Nephron progenitor cell (in vitro differentiated cells): ENCODE measurements around the gene ARSA.

ENCODE experiments used
- DNase-seq: peaks from one replicate; pipeline ENCODE4 v3.0.0; 2021
- H3K27ac Mint-ChIP-seq: 2 replicates; pipeline ENCODE4 v1.8.0; 2021; ENCODE audit warnings: mild to moderate bottlenecking, moderate library complexity, mixed read lengths
- H3K27me3 Mint-ChIP-seq: 2 replicates; pipeline ENCODE4 v1.8.0; 2021; ENCODE audit warnings: mild to moderate bottlenecking, low read depth, mixed read lengths; ENCODE audit not compliant: poor library complexity
- H3K36me3 Mint-ChIP-seq: 2 replicates; pipeline ENCODE4 v1.8.0; 2021; ENCODE audit warnings: low read depth, mixed read lengths
- H3K4me1 Mint-ChIP-seq: 2 replicates; pipeline ENCODE4 v1.8.0; 2021; ENCODE audit warnings: mixed read lengths
- H3K4me3 Mint-ChIP-seq: 2 replicates; pipeline ENCODE4 v1.8.0; 2021; ENCODE audit warnings: mild to moderate bottlenecking, moderate library complexity, mixed read lengths
- H3K9me3 Mint-ChIP-seq: 2 replicates; pipeline ENCODE4 v1.8.0; 2021; ENCODE audit warnings: mild to moderate bottlenecking, moderate library complexity, mixed read lengths
- TF ChIP-seq, protein P1 (sequence below): fragments of 200-600 bp; sonication (generic); IDR thresholded peaks from 2 replicates; pipeline ENCODE4 v1.5.0; 2021; ENCODE audit warnings: antibody characterized with exemption

The ARSA gene

GRCh38 chr22:50606165-50606945, 21.6 kb downstream of the ARSA start:
- TF ChIP-seq, protein P1, sequence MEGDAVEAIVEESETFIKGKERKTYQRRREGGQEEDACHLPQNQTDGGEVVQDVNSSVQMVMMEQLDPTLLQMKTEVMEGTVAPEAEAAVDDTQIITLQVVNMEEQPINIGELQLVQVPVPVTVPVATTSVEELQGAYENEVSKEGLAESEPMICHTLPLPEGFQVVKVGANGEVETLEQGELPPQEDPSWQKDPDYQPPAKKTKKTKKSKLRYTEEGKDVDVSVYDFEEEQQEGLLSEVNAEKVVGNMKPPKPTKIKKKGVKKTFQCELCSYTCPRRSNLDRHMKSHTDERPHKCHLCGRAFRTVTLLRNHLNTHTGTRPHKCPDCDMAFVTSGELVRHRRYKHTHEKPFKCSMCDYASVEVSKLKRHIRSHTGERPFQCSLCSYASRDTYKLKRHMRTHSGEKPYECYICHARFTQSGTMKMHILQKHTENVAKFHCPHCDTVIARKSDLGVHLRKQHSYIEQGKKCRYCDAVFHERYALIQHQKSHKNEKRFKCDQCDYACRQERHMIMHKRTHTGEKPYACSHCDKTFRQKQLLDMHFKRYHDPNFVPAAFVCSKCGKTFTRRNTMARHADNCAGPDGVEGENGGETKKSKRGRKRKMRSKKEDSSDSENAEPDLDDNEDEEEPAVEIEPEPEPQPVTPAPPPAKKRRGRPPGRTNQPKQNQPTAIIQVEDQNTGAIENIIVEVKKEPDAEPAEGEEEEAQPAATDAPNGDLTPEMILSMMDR: no peak
- H3K4me3 Mint-ChIP-seq: no peak overlapping the region
- H3K27ac Mint-ChIP-seq: no peak overlapping the region
- peaks cover 35% of the 10 kb centered on the region for H3K4me1 Mint-ChIP-seq
- H3K36me3 Mint-ChIP-seq: no peaks in the 10 kb centered on the region
- no peaks in the 10 kb centered on the region for H3K9me3 Mint-ChIP-seq
- H3K27me3 Mint-ChIP-seq: peaks cover 19% of the 10 kb centered on the region
- DNase-seq: no peak

DNA sequence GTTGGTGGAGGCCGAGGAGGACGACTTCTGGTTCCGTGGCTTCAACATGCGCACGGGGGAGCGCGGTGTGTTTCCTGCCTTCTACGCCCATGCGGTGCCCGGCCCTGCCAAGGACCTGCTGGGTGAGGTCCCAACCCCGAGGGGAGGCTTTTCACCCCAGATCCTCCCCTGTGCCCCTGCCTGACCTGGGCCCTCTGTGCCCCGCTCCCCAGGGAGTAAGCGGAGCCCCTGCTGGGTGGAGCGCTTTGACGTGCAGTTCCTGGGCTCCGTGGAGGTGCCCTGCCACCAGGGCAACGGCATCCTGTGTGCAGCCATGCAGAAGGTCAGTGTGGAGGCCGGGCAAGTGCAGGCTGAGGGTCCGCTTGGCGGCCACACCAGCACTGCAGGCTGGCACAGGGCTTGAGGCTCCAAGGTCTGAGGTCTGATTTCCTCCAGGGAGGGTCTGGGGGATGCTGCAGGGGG, 22.3 kb downstream of the ARSA start:
- H3K36me3 Mint-ChIP-seq: no peaks in the 10 kb centered on the region
- peaks cover 19% of the 10 kb centered on the region for H3K27me3 Mint-ChIP-seq
- TF ChIP-seq, protein P1: no peak
- H3K4me3 Mint-ChIP-seq: no peak overlapping the region
- no peak overlapping the region for H3K27ac Mint-ChIP-seq
- peaks cover 35% of the 10 kb centered on the region for H3K4me1 Mint-ChIP-seq
- no peaks in the 10 kb centered on the region for H3K9me3 Mint-ChIP-seq
- no peak for DNase-seq

GRCh38 chr22:50605002-50605612, 22.8 kb downstream of the ARSA start:
- no peak overlapping the region for H3K4me3 Mint-ChIP-seq
- H3K27me3 Mint-ChIP-seq: peaks cover 20% of the 10 kb centered on the region
- DNase-seq: no peak
- no peaks in the 10 kb centered on the region for H3K36me3 Mint-ChIP-seq
- no peaks in the 10 kb centered on the region for H3K9me3 Mint-ChIP-seq
- H3K27ac Mint-ChIP-seq: no peak overlapping the region
- TF ChIP-seq, protein P1: no peak
- peaks cover 35% of the 10 kb centered on the region for H3K4me1 Mint-ChIP-seq

- no peaks in the 10 kb centered on the region for H3K36me3 Mint-ChIP-seq
- H3K4me3 Mint-ChIP-seq: no peak overlapping the region
- DNase-seq: no peak
- peaks cover 27% of the 10 kb centered on the region for H3K27me3 Mint-ChIP-seq
- peaks cover 35% of the 10 kb centered on the region for H3K4me1 Mint-ChIP-seq
- no peaks in the 10 kb centered on the region for H3K9me3 Mint-ChIP-seq
- H3K27ac Mint-ChIP-seq: no peak overlapping the region
- TF ChIP-seq, protein P1: no peak
These were observed 23.5 kb downstream of the ARSA start for GRCh38 chr22:50604256-50605001.

DNA sequence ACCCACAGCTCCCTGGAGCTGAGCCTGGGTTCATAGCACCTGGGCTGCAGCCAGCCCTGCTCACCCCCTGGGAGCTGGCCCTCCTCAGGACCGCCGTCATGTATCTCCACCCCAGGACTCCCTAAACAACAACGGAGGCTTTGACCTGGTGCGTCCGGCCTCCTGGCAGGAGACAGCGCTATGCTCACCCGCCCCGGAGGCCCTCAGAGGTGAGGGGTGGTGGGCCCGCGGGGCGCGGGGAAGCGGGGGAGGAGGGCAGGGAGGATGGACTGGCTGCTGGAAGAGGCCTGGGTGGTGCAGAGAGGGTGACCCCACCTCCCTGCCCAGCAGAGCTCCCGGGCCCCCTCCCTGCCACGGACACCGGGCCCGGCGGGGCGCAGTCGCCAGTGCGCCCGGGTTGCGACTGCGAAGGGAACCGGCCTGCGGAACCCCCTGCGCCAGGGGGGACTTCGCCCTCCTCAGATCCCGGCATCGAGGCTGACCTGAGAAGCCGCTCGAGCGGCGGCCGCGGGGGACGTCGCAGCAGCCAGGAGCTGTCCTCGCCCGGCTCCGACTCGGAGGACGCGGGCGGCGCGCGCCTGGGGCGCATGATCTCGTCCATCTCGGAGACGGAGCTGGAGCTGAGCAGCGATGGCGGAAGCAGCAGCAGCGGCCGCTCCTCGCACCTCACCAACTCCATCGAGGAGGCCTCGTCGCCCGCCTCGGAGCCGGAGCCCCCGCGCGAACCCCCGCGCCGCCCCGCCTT, 24.3 kb downstream of the ARSA start:
- Mint-ChIP-seq H3K4me3 (no peak overlapping the region), H3K27me3 (peaks cover 33% of the 10 kb centered on the region), H3K9me3 (no peaks in the 10 kb centered on the region), H3K27ac (no peak overlapping the region), H3K36me3 (no peaks in the 10 kb centered on the region), H3K4me1 (peaks cover 30% of the 10 kb centered on the region)
- no peak for DNase-seq
- TF ChIP-seq, protein P1: no peak
